GM23338 (cell line): Measurements from ENCODE around the gene CYP3A7. TPM values are rescaled to one million over a fixed set of nuclear protein-coding genes. Genes with fewer than 3 reads are reported as not detected.
A peak's percentile ranks its signal among the peaks of the same experiment; 100 is the strongest.
"Not testable (repeated sequence)": the region's sequence is repeated elsewhere in the genome, so short reads cannot be mapped to it uniquely, and the experiment has no call there.

ENCODE experiments used
- ATAC-seq: fragments of 200-7000 bp; cut with Tn5 transposase; 3 replicates; pipeline ENCODE4 v1.9.1; 2020
- DNase-seq: peaks from one replicate; pipeline ENCODE4 v3.0.0-alpha.2; 2015; ENCODE audit warnings: low spot score
- H2AFZ ChIP-seq: fragments of 200-600 bp; sonication (generic); 2 replicates; pipeline ENCODE4 v1.8.0; 2016; ENCODE audit warnings: antibody characterized with exemption, mild to moderate bottlenecking, moderate library complexity
- H3F3A ChIP-seq: fragments of 200-600 bp; sonication (generic); replicated peaks from 2 replicates; pipeline ENCODE4 v1.8.0; 2017; ENCODE audit warnings: antibody characterized with exemption, mixed run types, low read depth
- H3K27ac ChIP-seq: fragments of 200-600 bp; sonication (generic); 2 replicates; pipeline ENCODE4 v1.6.1; 2016; ENCODE audit warnings: low read depth
- H3K27me3 ChIP-seq: fragments of 200-600 bp; sonication (generic); 2 replicates; pipeline ENCODE4 v1.8.0; 2016; ENCODE audit warnings: mild to moderate bottlenecking, mixed run types, moderate library complexity; ENCODE audit not compliant: insufficient read depth
- H3K36me3 ChIP-seq: fragments of 200-600 bp; sonication (generic); 2 replicates; pipeline ENCODE4 v1.8.0; 2016; ENCODE audit warnings: mild to moderate bottlenecking; ENCODE audit not compliant: insufficient read depth
- H3K4me1 ChIP-seq: fragments of 200-600 bp; sonication (generic); 2 replicates; pipeline ENCODE4 v1.8.0; 2016; ENCODE audit warnings: mild to moderate bottlenecking, moderate library complexity; ENCODE audit not compliant: insufficient read depth
- H3K4me2 ChIP-seq: fragments of 200-600 bp; sonication (generic); 2 replicates; pipeline ENCODE4 v1.7.1; 2017; ENCODE audit warnings: mixed run types
- H3K4me3 ChIP-seq: fragments of 200-600 bp; sonication (generic); 2 replicates; pipeline ENCODE4 v1.6.1; 2016; ENCODE audit warnings: mixed run types
- H3K79me2 ChIP-seq: fragments of 200-600 bp; sonication (generic); replicated peaks from 2 replicates; pipeline ENCODE4 v1.8.0; 2017; ENCODE audit warnings: mild to moderate bottlenecking; ENCODE audit not compliant: insufficient read depth
- H3K9me2 ChIP-seq: fragments of 200-600 bp; sonication (generic); 2 replicates; pipeline ENCODE4 v1.8.0; 2017; ENCODE audit not compliant: insufficient read depth
- H4K20me1 ChIP-seq: fragments of 200-600 bp; sonication (generic); replicated peaks from 2 replicates; pipeline ENCODE4 v1.8.0; 2017; ENCODE audit warnings: mild to moderate bottlenecking; ENCODE audit not compliant: insufficient read depth
- H3K27ac Mint-ChIP-seq: 2 replicates; pipeline ENCODE4 v1.8.0; 2020; ENCODE audit warnings: inconsistent platforms, mild to moderate bottlenecking, moderate library complexity, mixed read lengths
- H3K27me3 Mint-ChIP-seq: 3 replicates; pipeline ENCODE4 v1.8.0; 2022; ENCODE audit warnings: low read depth, mild to moderate bottlenecking, moderate library complexity, mixed read lengths, inconsistent platforms; ENCODE audit not compliant: insufficient read depth, poor library complexity
- H3K36me3 Mint-ChIP-seq: 3 replicates; pipeline ENCODE4 v1.8.0; 2021; ENCODE audit warnings: low read depth, mild to moderate bottlenecking, inconsistent platforms, moderate library complexity, mixed read lengths
- H3K4me1 Mint-ChIP-seq: 3 replicates; pipeline ENCODE4 v1.8.0; 2020; ENCODE audit warnings: mild to moderate bottlenecking, inconsistent platforms, mixed read lengths
- H3K4me3 Mint-ChIP-seq: 3 replicates; pipeline ENCODE4 v1.8.0; 2021; ENCODE audit warnings: moderate library complexity, mild to moderate bottlenecking, inconsistent platforms, mixed read lengths
- H3K9me3 Mint-ChIP-seq: 3 replicates; pipeline ENCODE4 v1.8.0; 2020; ENCODE audit warnings: moderate library complexity, mild to moderate bottlenecking, inconsistent platforms, mixed read lengths
- CREB1 ChIP-seq: fragments of 250-450 bp; sonication (Bioruptor Pico); IDR thresholded peaks from 2 replicates; pipeline ENCODE4 v1.5.0; 2020; ENCODE audit warnings: low read depth, mild to moderate bottlenecking, moderate library complexity
- EZH2phosphoT487 ChIP-seq: fragments of 200-600 bp; sonication (generic); IDR thresholded peaks from one replicate; pipeline ENCODE4 v1.8.1; 2018; ENCODE audit warnings: antibody characterized with exemption; ENCODE audit not compliant: unreplicated experiment
- NANOG ChIP-seq: IDR thresholded peaks from 2 replicates; pipeline ENCODE4 v1.6.1; 2016; ENCODE audit warnings: antibody characterized with exemption, borderline replicate concordance
- POLR2AphosphoS5 ChIP-seq: IDR thresholded peaks from 2 replicates; pipeline ENCODE4 v1.6.1; 2016; ENCODE audit warnings: antibody characterized with exemption, low read depth
- STAT1 ChIP-seq: IDR thresholded peaks from one replicate; pipeline ENCODE4 v1.6.1; 2016; ENCODE audit warnings: antibody characterized with exemption; ENCODE audit not compliant: unreplicated experiment
- ZNF114 ChIP-seq: fragments of 250-450 bp; sonication (Bioruptor Pico); IDR thresholded peaks from 2 replicates; pipeline ENCODE4 v1.5.0; 2020; ENCODE audit warnings: mild to moderate bottlenecking, moderate library complexity
- ZNF331 ChIP-seq: fragments of 250-450 bp; sonication (Bioruptor Pico); IDR thresholded peaks from 2 replicates; pipeline ENCODE4 v1.5.0; 2020; ENCODE audit warnings: low read depth, mild to moderate bottlenecking, moderate library complexity
- polyA plus RNA-seq: library from polyadenylated mRNA; unstranded; fragments of >200 nt; fragmentation: Nextera tagmentation; extraction: Ambion mirVana; gene quantifications from 2 replicates; pipeline ENCODE4 v1.2.1, GENCODE V29; 2016
- total RNA-seq: library from RNA; depleted of rRNA; stranded (reverse); fragments of >200 nt; shearing (Covaris generic); gene quantifications from 2 replicates; pipeline ENCODE4 v1.2.3, GENCODE V29; 2014
- TF ChIP-seq, protein P1 (sequence below), 2 experiments: fragments of 200-600 bp in 1 of 2; sonication (generic) in 1 of 2; conservative IDR thresholded peaks; 2 replicates each; pipeline versions ENCODE4 v1.5.1 to v1.6.1; 2016 to 2017; ENCODE audit warnings: antibody characterized with exemption in 2 of 2, low read depth in 2 of 2, mild to moderate bottlenecking in 2 of 2, moderate library complexity in 1 of 2
- TF ChIP-seq, protein P2 (sequence below): IDR thresholded peaks from 2 replicates; pipeline ENCODE4 v1.6.1; 2016; ENCODE audit warnings: antibody characterized with exemption

Gene CYP3A7
- total and polyA plus RNA-seq, 2 experiments from 2014 or later: 0.19 TPM; not detected in 1

DNA sequence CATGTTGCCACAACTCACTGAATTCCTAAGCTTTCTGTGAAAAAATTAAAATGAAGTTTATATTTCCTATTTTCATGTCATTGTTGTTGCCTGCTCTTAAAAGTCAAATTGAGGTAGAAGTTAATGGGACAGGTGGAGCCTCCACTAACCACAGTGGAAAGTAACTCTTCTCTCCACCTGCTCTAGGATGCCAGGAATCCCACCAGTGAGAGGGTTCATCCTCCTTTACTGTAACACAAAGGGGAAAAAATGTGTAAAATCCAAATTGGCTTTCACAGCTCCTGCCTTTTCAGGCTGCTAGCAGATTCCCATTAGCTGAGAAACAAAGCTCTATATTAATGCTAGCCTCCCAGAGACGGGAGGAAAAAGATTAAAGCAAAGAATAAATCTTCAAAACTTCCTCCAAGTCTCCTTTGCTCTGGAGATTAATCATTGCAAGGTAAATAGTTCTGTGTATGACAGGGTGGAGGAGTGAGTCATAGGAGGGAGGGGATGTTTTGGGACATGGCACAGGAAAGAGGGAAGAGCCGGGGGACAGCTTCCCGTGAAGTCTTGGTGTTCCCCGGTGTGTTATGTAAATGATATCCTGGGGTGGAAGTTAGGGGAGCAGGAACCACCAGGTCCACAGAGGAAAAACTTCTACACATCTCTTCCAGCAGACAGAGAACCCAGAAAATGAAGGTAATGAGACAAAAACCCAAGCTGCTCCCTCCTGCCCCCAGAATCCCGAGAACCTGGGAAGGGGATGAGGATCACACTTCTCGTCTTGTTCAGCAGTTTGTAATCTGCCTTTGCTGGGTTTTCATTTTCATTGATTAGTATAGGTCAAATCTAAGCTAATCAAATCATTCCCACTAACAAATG lies 35.9 kb downstream of the CYP3A7 start:
- not testable (repeated sequence) for H3K9me3 Mint-ChIP-seq

DNA sequence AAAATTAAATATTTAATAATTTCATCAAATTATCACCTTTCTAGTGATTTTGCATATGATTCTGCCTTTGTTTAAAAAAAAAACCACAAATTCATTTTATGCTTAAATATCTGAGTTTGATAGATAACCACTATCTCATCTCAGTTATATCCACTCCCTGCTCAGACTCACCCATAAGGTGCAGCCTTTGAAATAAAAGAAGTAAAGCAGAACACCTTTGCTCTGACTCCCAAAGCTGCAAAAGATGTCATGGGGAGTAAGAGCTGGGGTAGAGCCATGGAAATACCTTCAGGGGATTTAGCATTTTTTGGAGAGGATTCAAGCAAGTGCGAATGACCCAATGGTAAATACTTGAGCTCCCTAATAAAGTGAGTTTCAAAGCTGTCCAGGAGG lies 40.1 kb downstream of the CYP3A7 start:
- no peak for TF ChIP-seq ZNF331
- no peak for TF ChIP-seq NANOG
- no peak for TF ChIP-seq ZNF114
- TF ChIP-seq POLR2AphosphoS5: no peak
- TF ChIP-seq CREB1 (CRISPR knock-in tag): no peak
- TF ChIP-seq EZH2phosphoT487: no peak
- TF ChIP-seq, protein P1, sequence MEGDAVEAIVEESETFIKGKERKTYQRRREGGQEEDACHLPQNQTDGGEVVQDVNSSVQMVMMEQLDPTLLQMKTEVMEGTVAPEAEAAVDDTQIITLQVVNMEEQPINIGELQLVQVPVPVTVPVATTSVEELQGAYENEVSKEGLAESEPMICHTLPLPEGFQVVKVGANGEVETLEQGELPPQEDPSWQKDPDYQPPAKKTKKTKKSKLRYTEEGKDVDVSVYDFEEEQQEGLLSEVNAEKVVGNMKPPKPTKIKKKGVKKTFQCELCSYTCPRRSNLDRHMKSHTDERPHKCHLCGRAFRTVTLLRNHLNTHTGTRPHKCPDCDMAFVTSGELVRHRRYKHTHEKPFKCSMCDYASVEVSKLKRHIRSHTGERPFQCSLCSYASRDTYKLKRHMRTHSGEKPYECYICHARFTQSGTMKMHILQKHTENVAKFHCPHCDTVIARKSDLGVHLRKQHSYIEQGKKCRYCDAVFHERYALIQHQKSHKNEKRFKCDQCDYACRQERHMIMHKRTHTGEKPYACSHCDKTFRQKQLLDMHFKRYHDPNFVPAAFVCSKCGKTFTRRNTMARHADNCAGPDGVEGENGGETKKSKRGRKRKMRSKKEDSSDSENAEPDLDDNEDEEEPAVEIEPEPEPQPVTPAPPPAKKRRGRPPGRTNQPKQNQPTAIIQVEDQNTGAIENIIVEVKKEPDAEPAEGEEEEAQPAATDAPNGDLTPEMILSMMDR (conservative IDR thresholded peaks at IDR 0.05; ENCODE audit: low read depth in 2 of 2): no peak
- no peak for TF ChIP-seq STAT1
- TF ChIP-seq, protein P2, sequence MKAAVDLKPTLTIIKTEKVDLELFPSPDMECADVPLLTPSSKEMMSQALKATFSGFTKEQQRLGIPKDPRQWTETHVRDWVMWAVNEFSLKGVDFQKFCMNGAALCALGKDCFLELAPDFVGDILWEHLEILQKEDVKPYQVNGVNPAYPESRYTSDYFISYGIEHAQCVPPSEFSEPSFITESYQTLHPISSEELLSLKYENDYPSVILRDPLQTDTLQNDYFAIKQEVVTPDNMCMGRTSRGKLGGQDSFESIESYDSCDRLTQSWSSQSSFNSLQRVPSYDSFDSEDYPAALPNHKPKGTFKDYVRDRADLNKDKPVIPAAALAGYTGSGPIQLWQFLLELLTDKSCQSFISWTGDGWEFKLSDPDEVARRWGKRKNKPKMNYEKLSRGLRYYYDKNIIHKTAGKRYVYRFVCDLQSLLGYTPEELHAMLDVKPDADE: no peak
- H3K9me3 Mint-ChIP-seq: no peaks in the 10 kb centered on the region; the same call in 2 of the 3 replicates
- DNase-seq (no peak), ATAC-seq (no peak)
- no peaks in the 10 kb centered on the region for H3K36me3 Mint-ChIP-seq
- no peak overlapping the region for H2AFZ ChIP-seq
- H3K27ac Mint-ChIP-seq: no peak overlapping the region
- no peaks in the 10 kb centered on the region for H3K27me3 ChIP-seq
- no peak overlapping the region for H3K27ac ChIP-seq
- H3K4me3 Mint-ChIP-seq: no peak overlapping the region
- no peaks in the 10 kb centered on the region for H3K9me2 ChIP-seq
- H3K79me2 ChIP-seq: no peaks in the 10 kb centered on the region
- no peaks in the 10 kb centered on the region for H3F3A ChIP-seq
- H3K27me3 Mint-ChIP-seq: no peaks in the 10 kb centered on the region
- peaks cover 12% of the 10 kb centered on the region for H3K4me1 ChIP-seq
- H3K4me1 Mint-ChIP-seq: peaks cover 28% of the 10 kb centered on the region
- H3K4me2 ChIP-seq: no peak overlapping the region
- H3K36me3 ChIP-seq: no peaks in the 10 kb centered on the region
- no peaks in the 10 kb centered on the region for H4K20me1 ChIP-seq
- no peak overlapping the region for H3K4me3 ChIP-seq

More for the DNA sequence above, 35.9 kb downstream of the CYP3A7 start:
- not testable (repeated sequence) for H3K4me1 ChIP-seq, H3K27me3 Mint-ChIP-seq, H3K27ac Mint-ChIP-seq, DNase-seq, H4K20me1 ChIP-seq, H2AFZ ChIP-seq, H3K79me2 ChIP-seq, H3K4me2 ChIP-seq, H3K9me2 ChIP-seq, H3K4me3 ChIP-seq, H3K4me3 Mint-ChIP-seq, H3K36me3 Mint-ChIP-seq, H3K36me3 ChIP-seq, H3F3A ChIP-seq, H3K27ac ChIP-seq, H3K27me3 ChIP-seq
- peaks cover 15% of the 10 kb centered on the region for H3K4me1 Mint-ChIP-seq
- ATAC-seq: peak; percentile 84
